Ramos (cell line): ENCODE data around the gene TTLL6.
"Not testable (repeated sequence)": the region's sequence is repeated elsewhere in the genome, so short reads cannot be mapped to it uniquely, and the experiment has no call there.

Experiments used
- in situ Hi-C: fragments of 300-500 bp; cut with MboI; formaldehyde crosslinking; loops from one replicate; pipeline ENCODE4 v1.14.3; 2022; ENCODE audit warnings: low sequenced_read_pairs; ENCODE audit not compliant: unreplicated experiment

Gene TTLL6

GRCh38 chr17:48816774-48817590 lies at the start of gene TTLL6:
Gene TTLL6 (minus strand): TSS chr17:48817229. CDS start chr17:48817072, 157 bp downstream.
- in situ Hi-C loops: no loop called here

- in situ Hi-C loops: no loop called here
These were observed 43.4 kb upstream of the TTLL6 start for GRCh38 chr17:48860456-48860855.

GRCh38 chr17:48860034-48860433 lies 43.0 kb upstream of the TTLL6 start:
- in situ Hi-C loops: no loop called here

- in situ Hi-C loops: no loop called here
These were observed 39.2 kb upstream of the TTLL6 start for GRCh38 chr17:48856122-48856821.

DNA sequence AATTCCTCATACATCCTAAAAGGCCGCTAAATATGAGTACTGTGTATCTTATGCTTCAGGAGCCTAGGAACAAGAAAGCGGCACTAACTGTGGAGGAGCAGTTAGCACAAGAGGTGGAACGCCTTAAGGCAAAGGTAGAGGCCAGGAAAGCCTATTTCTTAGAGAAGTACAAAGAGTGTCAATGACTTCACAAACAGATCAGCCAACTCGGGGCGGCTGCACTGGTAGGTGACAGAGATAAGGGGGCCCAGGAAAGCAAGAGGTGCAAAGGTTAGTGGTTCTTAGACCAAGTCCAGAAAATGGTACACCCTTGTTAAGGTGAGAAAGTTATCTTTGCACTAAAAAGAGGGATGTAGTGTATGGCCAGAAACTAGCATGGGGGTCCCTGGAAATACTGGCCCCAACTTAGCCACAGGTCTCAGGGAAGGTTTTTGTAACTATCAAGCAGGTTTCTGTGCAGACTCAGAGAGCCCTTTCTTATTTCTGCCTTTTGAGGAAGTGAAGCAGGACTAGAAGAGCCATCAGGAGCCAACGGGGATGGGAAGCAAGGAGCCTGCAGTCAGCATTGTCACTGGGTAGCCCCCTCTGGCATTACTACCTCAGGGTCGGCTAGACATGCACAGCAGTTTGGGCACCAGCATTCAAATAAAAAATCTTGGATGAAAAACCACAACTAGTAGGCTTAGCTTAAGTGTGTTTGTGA lies 37.9 kb upstream of the TTLL6 start:
- in situ Hi-C loops: no loop called here

- in situ Hi-C loops: no loop called here
These were observed 33.8 kb upstream of the TTLL6 start for GRCh38 chr17:48850792-48851323.

DNA sequence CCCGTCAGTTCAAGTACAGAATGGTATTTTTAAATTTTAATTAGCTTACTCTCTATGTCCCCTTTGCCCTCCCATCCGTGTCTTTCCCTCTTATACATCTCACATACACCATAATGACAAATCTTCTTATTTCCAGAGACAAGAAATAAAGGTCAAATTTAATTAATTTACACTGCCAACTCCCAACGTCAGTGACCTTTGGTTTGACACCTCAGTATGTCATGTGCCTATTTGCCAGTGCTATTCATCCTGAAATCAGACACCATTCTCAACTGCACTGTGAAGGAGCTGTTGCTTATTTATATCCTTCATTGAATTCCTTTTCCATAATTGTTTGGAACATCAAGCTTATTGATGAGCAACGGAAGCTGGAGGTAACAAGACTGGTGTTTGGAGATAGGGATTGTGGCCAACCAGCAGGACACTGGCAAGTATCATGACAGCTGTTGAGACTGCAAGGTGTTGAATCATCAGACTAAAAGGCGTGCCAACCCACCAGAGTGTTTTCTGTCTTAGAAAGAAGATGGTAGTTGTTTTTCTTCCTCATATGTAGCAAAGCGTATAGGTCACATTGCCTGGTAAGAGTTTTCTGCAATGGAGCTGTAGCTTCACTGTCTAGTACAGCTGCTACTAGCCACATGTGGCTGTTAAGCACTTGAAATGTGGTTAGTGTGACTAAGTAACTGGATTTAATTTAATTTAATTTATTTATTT lies 26.3 kb upstream of the TTLL6 start:
- in situ Hi-C loops: no loop called here

- in situ Hi-C loops: no loop called here
These were observed 25.7 kb upstream of the TTLL6 start for GRCh38 chr17:48842746-48843145.

DNA sequence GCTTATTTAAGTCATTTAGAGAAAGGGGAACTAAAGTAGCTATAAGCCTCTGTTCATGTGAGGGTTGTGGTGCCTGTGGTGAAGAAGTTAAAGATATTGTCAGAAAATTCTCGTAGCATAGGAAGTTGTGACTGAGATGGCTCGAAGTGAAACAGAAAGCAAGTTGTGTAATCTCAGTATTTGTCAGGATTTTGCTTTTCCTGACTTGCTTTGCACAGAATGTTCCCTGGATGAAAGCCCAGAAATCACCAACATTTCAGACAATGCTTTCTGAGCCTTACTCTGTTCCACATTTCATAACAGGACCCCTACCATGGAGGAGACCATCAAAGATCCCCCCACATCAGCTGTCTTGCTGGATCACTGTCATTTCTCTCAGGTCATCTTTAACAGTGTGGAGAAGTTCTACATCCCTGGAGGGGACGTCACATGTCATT lies 24.4 kb upstream of the TTLL6 start:
- in situ Hi-C loops: no loop called here

GRCh38 chr17:48840441-48840840 lies 23.4 kb upstream of the TTLL6 start:
- in situ Hi-C loops: no loop called here

GRCh38 chr17:48837458-48837857 lies 20.4 kb upstream of the TTLL6 start:
- in situ Hi-C loops: not testable (repeated sequence)

GRCh38 chr17:48835971-48836370 lies 18.9 kb upstream of the TTLL6 start:
- in situ Hi-C loops: no loop called here

GRCh38 chr17:48834973-48835372 lies 17.9 kb upstream of the TTLL6 start:
- in situ Hi-C loops: no loop called here

DNA sequence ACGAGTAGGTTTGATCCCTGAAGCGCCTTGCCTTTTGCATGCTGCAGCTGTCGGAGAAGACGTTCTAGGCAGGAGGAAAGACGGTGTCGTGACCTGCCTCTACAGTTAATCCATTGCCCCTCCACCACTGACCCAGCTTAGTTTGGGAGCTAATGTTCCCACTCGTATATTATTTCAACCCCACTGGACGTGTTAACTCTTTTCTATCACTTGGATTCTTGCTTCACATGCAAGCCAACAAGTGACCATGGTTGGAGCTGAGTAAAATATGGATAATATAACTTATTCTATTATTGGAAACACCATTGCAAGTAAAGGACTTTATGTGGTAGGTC lies 14.5 kb upstream of the TTLL6 start:
- in situ Hi-C loops: no loop called here

DNA sequence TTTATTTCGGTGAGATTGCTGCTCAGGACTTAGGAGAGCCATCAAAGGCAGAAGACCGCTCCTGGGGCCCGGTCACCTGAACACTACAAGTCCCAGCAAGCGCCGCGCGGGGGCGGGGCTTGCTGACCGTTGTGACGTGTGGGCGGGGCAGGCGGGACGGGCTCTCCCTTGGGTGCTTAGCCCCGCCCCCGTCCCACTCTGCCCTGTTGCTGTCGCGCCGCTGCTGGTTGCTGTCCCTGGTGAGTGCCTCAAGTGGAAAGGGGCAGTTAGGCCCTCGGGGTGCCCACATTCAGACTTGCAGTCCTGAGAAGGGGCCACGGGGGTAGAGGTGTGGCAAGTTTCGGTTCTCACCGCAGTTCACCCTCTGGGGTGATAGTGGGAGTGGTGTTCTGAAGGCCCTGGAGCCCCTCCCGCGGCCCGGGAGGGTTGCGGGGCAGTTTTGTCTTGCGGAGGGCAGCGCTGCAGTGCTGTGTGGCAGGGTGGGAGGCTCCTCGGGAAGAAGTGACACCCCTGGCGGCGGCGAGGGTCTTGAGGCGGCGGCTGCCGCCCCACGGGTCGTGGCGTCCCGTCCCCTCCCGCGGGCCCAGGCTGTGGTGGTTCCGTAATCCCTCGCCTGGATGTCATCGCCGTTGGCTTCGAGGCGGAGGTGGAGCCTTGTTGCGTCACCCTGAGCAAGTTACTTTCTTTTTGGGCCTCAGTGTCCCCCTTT lies 14.0 kb upstream of the TTLL6 start, which contains the start of gene CALCOCO2:
Gene CALCOCO2, plus strand, starts transcription at position 196 of the 709 bp plus-strand sequence. CDS start 10,673 bp downstream, outside the sequence.
- in situ Hi-C loops: no loop called here

- in situ Hi-C loops: no loop called here
These were observed 8.7 kb upstream of the TTLL6 start for GRCh38 chr17:48825446-48826381.

- in situ Hi-C loops: not testable (repeated sequence)
These were observed 3.9 kb upstream of the TTLL6 start for GRCh38 chr17:48820936-48821335.

- in situ Hi-C loops: no loop called here
These were observed 2.4 kb upstream of the TTLL6 start for GRCh38 chr17:48819466-48819865.
